ENCODE data around the gene PTPRC.

PTPRC gene

GRCh38 chr1:198667186-198667585 lies 28.3 kb downstream of the PTPRC start:
- TF ChIP-seq TAF1 (IDR thresholded peaks at IDR 0.05; ENCODE audit: low read depth): no peak
- TF ChIP-seq EGR1 (IDR thresholded peaks at IDR 0.05): no peak
- TF ChIP-seq NFIC (IDR thresholded peaks at IDR 0.05): no peak
- TF ChIP-seq YY1 (IDR thresholded peaks at IDR 0.05; ENCODE audit: low read depth): no peak
- no peak for TF ChIP-seq TCF12 (IDR thresholded peaks at IDR 0.05; ENCODE audit: low read depth)
- no peak for TF ChIP-seq CREB1 (IDR thresholded peaks at IDR 0.05; ENCODE audit: low read depth)
- TF ChIP-seq FOXM1 (IDR thresholded peaks at IDR 0.05; ENCODE audit: borderline replicate concordance, low read depth): no peak

- TF ChIP-seq RAD21 (IDR thresholded peaks at IDR 0.05; ENCODE audit: low read depth): no peak
- TF ChIP-seq ZBTB7A (IDR thresholded peaks at IDR 0.05; ENCODE audit: low read depth): no peak
- no peak for TF ChIP-seq FOXM1 (IDR thresholded peaks at IDR 0.05; ENCODE audit: borderline replicate concordance, low read depth)
- no peak for TF ChIP-seq TEAD4 (IDR thresholded peaks at IDR 0.05)
Measured at GRCh38 chr1:198667807-198668206, 29.0 kb downstream of the PTPRC start.

- TF ChIP-seq YY1 (IDR thresholded peaks at IDR 0.05; ENCODE audit: low read depth) (no peak), NFIC (IDR thresholded peaks at IDR 0.05) (no peak), RAD21 (IDR thresholded peaks at IDR 0.05; ENCODE audit: low read depth) (no peak), TEAD4 (IDR thresholded peaks at IDR 0.05) (no peak), EP300 (IDR thresholded peaks at IDR 0.05; ENCODE audit: borderline replicate concordance) (no peak), FOXM1 (IDR thresholded peaks at IDR 0.05; ENCODE audit: borderline replicate concordance, low read depth) (no peak), TCF12 (IDR thresholded peaks at IDR 0.05; ENCODE audit: low read depth) (no peak), USF1 (IDR thresholded peaks at IDR 0.05) (no peak), EGR1 (IDR thresholded peaks at IDR 0.05) (no peak), REST (IDR thresholded peaks at IDR 0.05; ENCODE audit: low read depth) (no peak), CEBPB (IDR thresholded peaks at IDR 0.05) (no peak), ZBTB7A (IDR thresholded peaks at IDR 0.05; ENCODE audit: low read depth) (no peak), CREB1 (IDR thresholded peaks at IDR 0.05; ENCODE audit: low read depth) (no peak), MAX (IDR thresholded peaks at IDR 0.05) (no peak), TAF1 (IDR thresholded peaks at IDR 0.05; ENCODE audit: low read depth) (no peak)
Measured at GRCh38 chr1:198669023-198669698, 30.3 kb downstream of the PTPRC start.

GRCh38 chr1:198669771-198670170 lies 30.9 kb downstream of the PTPRC start:
- TF ChIP-seq CREB1 (IDR thresholded peaks at IDR 0.05; ENCODE audit: low read depth) (no peak), RAD21 (IDR thresholded peaks at IDR 0.05; ENCODE audit: low read depth) (no peak), EGR1 (IDR thresholded peaks at IDR 0.05) (no peak), ZBTB7A (IDR thresholded peaks at IDR 0.05; ENCODE audit: low read depth) (no peak), TCF12 (IDR thresholded peaks at IDR 0.05; ENCODE audit: low read depth) (no peak), FOXM1 (IDR thresholded peaks at IDR 0.05; ENCODE audit: borderline replicate concordance, low read depth) (no peak), USF1 (IDR thresholded peaks at IDR 0.05) (no peak), REST (IDR thresholded peaks at IDR 0.05; ENCODE audit: low read depth) (no peak), TAF1 (IDR thresholded peaks at IDR 0.05; ENCODE audit: low read depth) (no peak), TEAD4 (IDR thresholded peaks at IDR 0.05) (no peak), MAX (IDR thresholded peaks at IDR 0.05) (no peak), NFIC (IDR thresholded peaks at IDR 0.05) (no peak), CEBPB (IDR thresholded peaks at IDR 0.05) (no peak), EP300 (IDR thresholded peaks at IDR 0.05; ENCODE audit: borderline replicate concordance) (no peak), YY1 (IDR thresholded peaks at IDR 0.05; ENCODE audit: low read depth) (no peak)

GRCh38 chr1:198671136-198671535 lies 32.3 kb downstream of the PTPRC start:
- TF ChIP-seq YY1 (IDR thresholded peaks at IDR 0.05; ENCODE audit: low read depth) (no peak), NFIC (IDR thresholded peaks at IDR 0.05) (no peak), ZBTB7A (IDR thresholded peaks at IDR 0.05; ENCODE audit: low read depth) (no peak), MAX (IDR thresholded peaks at IDR 0.05) (no peak), TAF1 (IDR thresholded peaks at IDR 0.05; ENCODE audit: low read depth) (no peak), TCF12 (IDR thresholded peaks at IDR 0.05; ENCODE audit: low read depth) (no peak), USF1 (IDR thresholded peaks at IDR 0.05) (no peak), RAD21 (IDR thresholded peaks at IDR 0.05; ENCODE audit: low read depth) (no peak), FOXM1 (IDR thresholded peaks at IDR 0.05; ENCODE audit: borderline replicate concordance, low read depth) (no peak), TEAD4 (IDR thresholded peaks at IDR 0.05) (no peak), REST (IDR thresholded peaks at IDR 0.05; ENCODE audit: low read depth) (no peak), EP300 (IDR thresholded peaks at IDR 0.05; ENCODE audit: borderline replicate concordance) (no peak)

Data from Ishikawa (cell line).